Activated B cell treated with CpG ODN at 0.5 μM for 24 hours (primary cell): Measurements from ENCODE around the gene PPP1R16B. TPM values are rescaled to one million over a fixed set of nuclear protein-coding genes. Genes with fewer than 3 reads are reported as not detected.

Source experiments
- ATAC-seq: fragments of 200-7000 bp; cut with Tn5 transposase; one replicate; pipeline ENCODE4 v1.10.0; 2021; ENCODE audit warnings: low read depth, mild to moderate bottlenecking, moderate library complexity
- CTCF ChIA-PET: fragments of 350-600 bp; sonication (Branson Sonifier 250); formaldehyde crosslinking; loops from one replicate; lab custom pipeline; 2021; ENCODE audit warnings: antibody characterized with exemption; lab: Charles Lee
- POLR2A ChIA-PET: fragments of 350-600 bp; sonication (Branson Sonifier 250); formaldehyde crosslinking; loops from one replicate; lab custom pipeline; 2021; ENCODE audit warnings: antibody characterized with exemption; lab: Charles Lee
- DNase-seq: peaks from one replicate; pipeline ENCODE4 v3.0.0; 2022
- H3K27ac Mint-ChIP-seq: one replicate; pipeline ENCODE4 v1.8.0; 2020; ENCODE audit warnings: mixed read lengths
- H3K27me3 Mint-ChIP-seq: one replicate; pipeline ENCODE4 v1.8.0; 2021; ENCODE audit warnings: mixed read lengths
- H3K36me3 Mint-ChIP-seq: one replicate; pipeline ENCODE4 v1.8.0; 2021; ENCODE audit warnings: low read depth, mixed read lengths
- H3K4me1 Mint-ChIP-seq: one replicate; pipeline ENCODE4 v1.8.0; 2021; ENCODE audit warnings: mixed read lengths
- H3K4me3 Mint-ChIP-seq: one replicate; pipeline ENCODE4 v1.8.0; 2020; ENCODE audit warnings: mild to moderate bottlenecking, mixed read lengths
- H3K9me3 Mint-ChIP-seq: one replicate; pipeline ENCODE4 v1.8.0; 2020; ENCODE audit warnings: mixed read lengths
- intact Hi-C: fragments of 100-400 bp; cut with micrococcal nuclease; formaldehyde crosslinking; loops from one replicate; pipeline ENCODE4 v1.15.1; 2024
- total RNA-seq: library from RNA; stranded (reverse); gene quantifications from 2 replicates; pipeline ENCODE4 v1.2.3, GENCODE V29; 2022
- TF ChIP-seq, protein P1 (sequence below): fragments of 200-600 bp; IDR thresholded peaks from one replicate; pipeline ENCODE4 v1.8.0; 2022; ENCODE audit warnings: antibody characterized with exemption, mild to moderate bottlenecking

Gene PPP1R16B
- total RNA-seq, 1 donor from 2014 or later, result 99.3 TPM

DNA sequence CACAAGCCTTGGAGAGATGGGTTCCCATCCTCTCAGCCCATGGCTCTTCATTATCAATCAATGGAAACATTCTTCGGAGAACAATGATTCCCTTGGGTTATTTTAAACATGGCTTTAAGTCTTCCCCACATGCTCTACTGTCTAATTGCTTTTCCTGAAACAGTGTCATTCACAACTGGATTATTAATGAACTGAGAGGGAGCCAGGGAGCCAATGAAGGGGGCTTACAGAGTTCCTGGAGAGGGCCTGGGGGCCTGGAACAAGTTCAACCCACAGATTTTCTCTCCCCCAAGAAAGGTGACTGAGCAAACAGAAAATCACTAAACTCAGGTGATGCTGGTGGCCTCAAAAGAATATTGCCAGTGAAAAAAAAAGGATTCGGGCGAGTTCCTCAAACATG is 1.3 kb upstream of the PPP1R16B start:
- Mint-ChIP-seq H3K36me3 (peaks cover 18% of the 10 kb centered on the region), H3K4me3 (peak overlapping the region; percentile 48), H3K27ac (peak overlapping the region; percentile 91), H3K4me1 (peaks cover 38% of the 10 kb centered on the region), H3K9me3 (no peaks in the 10 kb centered on the region), H3K27me3 (no peaks in the 10 kb centered on the region)
- TF ChIP-seq, protein P1, sequence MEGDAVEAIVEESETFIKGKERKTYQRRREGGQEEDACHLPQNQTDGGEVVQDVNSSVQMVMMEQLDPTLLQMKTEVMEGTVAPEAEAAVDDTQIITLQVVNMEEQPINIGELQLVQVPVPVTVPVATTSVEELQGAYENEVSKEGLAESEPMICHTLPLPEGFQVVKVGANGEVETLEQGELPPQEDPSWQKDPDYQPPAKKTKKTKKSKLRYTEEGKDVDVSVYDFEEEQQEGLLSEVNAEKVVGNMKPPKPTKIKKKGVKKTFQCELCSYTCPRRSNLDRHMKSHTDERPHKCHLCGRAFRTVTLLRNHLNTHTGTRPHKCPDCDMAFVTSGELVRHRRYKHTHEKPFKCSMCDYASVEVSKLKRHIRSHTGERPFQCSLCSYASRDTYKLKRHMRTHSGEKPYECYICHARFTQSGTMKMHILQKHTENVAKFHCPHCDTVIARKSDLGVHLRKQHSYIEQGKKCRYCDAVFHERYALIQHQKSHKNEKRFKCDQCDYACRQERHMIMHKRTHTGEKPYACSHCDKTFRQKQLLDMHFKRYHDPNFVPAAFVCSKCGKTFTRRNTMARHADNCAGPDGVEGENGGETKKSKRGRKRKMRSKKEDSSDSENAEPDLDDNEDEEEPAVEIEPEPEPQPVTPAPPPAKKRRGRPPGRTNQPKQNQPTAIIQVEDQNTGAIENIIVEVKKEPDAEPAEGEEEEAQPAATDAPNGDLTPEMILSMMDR, result no peak
- intact Hi-C loops, result no loop called here
- no peak for DNase-seq
- ATAC-seq, result no peak
- ChIA-PET CTCF (interaction anchor here (1.6 to 6.8 kb wide), 3 partner anchors 15 to 89 kb away, joined by 6 to 82 read pairs (median 13); no protein-coding TSS in a partner anchor), POLR2A (interaction anchor here (5.0 to 11.9 kb wide), 5 partner anchors 36 to 89 kb away, joined by 82 to 244 read pairs (median 140); no protein-coding TSS in a partner anchor)

DNA sequence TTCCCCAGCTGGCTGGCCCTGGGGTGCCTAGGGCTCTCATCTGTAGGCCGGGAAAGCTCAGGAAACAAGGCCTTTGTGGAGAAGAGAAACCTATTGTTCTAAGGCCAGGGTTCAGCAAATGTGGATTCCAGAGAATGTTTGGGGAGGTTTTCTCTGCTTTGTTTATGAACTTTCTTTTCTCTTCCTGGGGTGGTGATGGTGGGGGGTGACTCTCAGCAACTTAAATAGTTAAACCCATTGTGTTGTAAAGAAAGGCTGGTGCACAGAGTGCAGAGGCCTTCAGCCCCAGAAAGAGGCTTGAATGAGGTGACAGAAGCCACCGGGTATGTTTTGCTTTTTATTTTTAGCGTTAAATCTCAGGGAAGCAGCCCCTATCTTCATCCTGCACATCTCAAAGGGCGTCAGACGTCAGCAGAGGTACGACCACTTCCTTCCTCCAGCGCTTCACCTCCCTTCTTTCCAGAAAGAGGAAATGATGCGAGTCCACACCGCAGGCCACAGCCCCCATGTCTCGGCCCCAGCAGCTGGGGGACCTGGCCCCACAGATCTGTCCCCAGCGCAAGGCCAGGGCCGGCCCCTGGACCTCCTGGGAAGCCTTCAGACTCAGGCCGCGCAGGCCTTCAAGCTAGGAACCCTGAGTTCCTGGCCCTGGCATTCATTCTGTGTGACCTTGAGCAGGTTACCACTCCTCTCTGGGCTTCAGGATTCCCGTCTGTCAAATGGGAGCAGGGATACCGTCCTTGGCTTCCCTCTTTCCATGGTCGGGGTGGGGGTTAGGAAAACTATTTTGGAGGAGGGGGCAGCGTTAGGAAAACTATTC is 605 bp upstream of the PPP1R16B start:
- peak overlapping the region; percentile 91 for H3K27ac Mint-ChIP-seq
- ATAC-seq (peak; percentile 59), DNase-seq (peak; percentile 56)
- no peaks in the 10 kb centered on the region for H3K27me3 Mint-ChIP-seq
- H3K36me3 Mint-ChIP-seq, result peaks cover 24% of the 10 kb centered on the region
- no peaks in the 10 kb centered on the region for H3K9me3 Mint-ChIP-seq
- H3K4me3 Mint-ChIP-seq, result peak overlapping the region; percentile 93
- CTCF ChIA-PET, result interaction anchor here (0.7 to 6.8 kb wide), 15 partner anchors 13 to 157 kb away, joined by 3 to 82 read pairs (median 5); partner anchors contain the start of genes ACTR5 and DHX35
- TF ChIP-seq, protein P1, result no peak
- intact Hi-C loops, result loop anchor here (1.0 to 5.0 kb wide), 6 partner anchors 37 to 88 kb away; partner anchors contain the start of gene ACTR5
- POLR2A ChIA-PET, result interaction anchor here (0.7 to 11.9 kb wide), 23 partner anchors 11 to 1626 kb away, joined by 3 to 244 read pairs (median 8); partner anchors contain the start of genes ACTR5, DHX35, FAM83D and MROH8
- peaks cover 44% of the 10 kb centered on the region for H3K4me1 Mint-ChIP-seq

DNA sequence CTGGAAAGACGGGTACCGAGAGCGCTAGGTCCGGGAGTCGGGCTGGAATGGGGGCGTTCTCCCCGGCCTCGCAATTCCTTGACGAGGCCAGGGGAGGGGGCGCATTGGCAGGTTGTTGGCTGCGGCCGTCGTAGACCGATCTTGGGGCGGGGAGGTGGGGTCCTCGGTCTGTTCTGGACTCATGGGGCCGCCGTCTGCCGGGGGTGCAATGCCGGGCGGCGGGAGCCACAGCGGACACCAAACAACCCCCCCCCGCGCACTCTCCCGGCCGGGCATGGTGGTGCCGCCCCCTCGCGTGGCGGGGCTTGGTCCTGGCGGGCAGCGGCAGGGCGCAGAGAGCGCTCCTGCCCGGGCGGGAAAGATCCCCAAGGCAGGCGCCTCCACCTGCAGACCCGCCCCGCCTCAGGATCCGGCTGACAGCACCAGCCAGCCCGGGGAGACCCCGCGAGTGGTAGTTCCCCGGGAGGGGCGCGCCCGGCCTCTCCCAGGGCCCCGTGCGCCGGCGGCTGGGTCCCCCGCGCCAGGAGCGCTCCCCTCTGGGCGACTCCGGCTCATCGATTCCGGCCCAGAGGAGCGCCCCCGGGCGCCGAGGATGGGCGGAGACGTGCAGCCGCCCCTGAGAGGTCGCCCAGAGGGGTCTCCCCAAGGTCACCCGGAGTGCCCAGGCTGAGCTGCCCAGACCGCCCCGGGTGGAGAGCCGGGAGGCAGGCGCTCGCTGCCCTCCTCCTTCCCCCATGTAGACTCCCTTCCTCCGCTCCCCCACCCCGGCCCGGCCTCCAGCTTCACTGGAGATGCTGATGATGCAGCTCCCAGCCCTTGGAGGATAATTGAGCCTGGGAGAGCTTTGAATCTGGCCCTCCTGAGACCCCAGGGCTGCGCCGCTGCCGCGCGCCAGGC is 709 bp downstream of the PPP1R16B start:
- intact Hi-C loops, result loop anchor here (1.0 to 5.0 kb wide), 7 partner anchors 17 to 87 kb away; partner anchors contain the start of gene ACTR5
- Mint-ChIP-seq H3K9me3 (no peaks in the 10 kb centered on the region), H3K27ac (peak overlapping the region; percentile 91), H3K36me3 (peaks cover 37% of the 10 kb centered on the region), H3K27me3 (no peaks in the 10 kb centered on the region), H3K4me1 (peaks cover 58% of the 10 kb centered on the region), H3K4me3 (peak overlapping the region; percentile 93)
- CTCF ChIA-PET, result interaction anchor here (0.9 to 6.8 kb wide), 21 partner anchors 9 to 156 kb away, joined by 3 to 82 read pairs (median 5); partner anchors contain the start of genes ACTR5 and DHX35
- DNase-seq, result peak; percentile 64
- POLR2A ChIA-PET, result interaction anchor here (0.7 to 11.9 kb wide), 28 partner anchors 10 to 1627 kb away, joined by 3 to 244 read pairs (median 6); partner anchors contain the start of genes ACTR5, DHX35, FAM83D and MROH8
- TF ChIP-seq, protein P1, result no peak
- peak; percentile 19 for ATAC-seq

- peak; percentile 10 for ATAC-seq
- Mint-ChIP-seq H3K36me3 (peaks cover 44% of the 10 kb centered on the region), H3K27me3 (no peaks in the 10 kb centered on the region), H3K9me3 (no peaks in the 10 kb centered on the region), H3K27ac (peak overlapping the region; percentile 86), H3K4me1 (peaks cover 66% of the 10 kb centered on the region), H3K4me3 (peak overlapping the region; percentile 86)
- DNase-seq, result peak; percentile 34
- intact Hi-C loops, result loop anchor here (1.0 to 5.0 kb wide), 3 partner anchors 16 to 155 kb away; partner anchors contain the start of gene DHX35
- ChIA-PET CTCF (interaction anchor here (0.6 to 6.8 kb wide), 17 partner anchors 8 to 86 kb away, joined by 3 to 82 read pairs (median 5); partner anchors contain the start of gene ACTR5), POLR2A (interaction anchor here (0.9 to 11.9 kb wide), 16 partner anchors 9 to 155 kb away, joined by 3 to 244 read pairs (median 12); partner anchors contain the start of gene DHX35)
- TF ChIP-seq, protein P1, result no peak
Measured at GRCh38 chr20:38806855-38807655, 1.6 kb downstream of the PPP1R16B start.
